K562 (cell line): ENCODE measurements around the gene RNASEH1. TPM values are rescaled to one million over a fixed set of nuclear protein-coding genes. Genes with fewer than 3 reads are reported as not detected.

Experiments used
- ATAC-seq: fragments of 200-7000 bp; cut with Tn5 transposase; 3 replicates; pipeline ENCODE4 v1.9.1; 2020; ENCODE audit warnings: moderate library complexity
- BruUV-seq: library from RNA; stranded (reverse); fragments of 400-500 nt; replicated peaks from 2 replicates; lab custom pipeline; 2021; lab: Mats Ljungman, UMichigan
- CTCF ChIA-PET: fragments of 300-600 bp; formaldehyde crosslinking; extraction: SDS; loops from one replicate; lab custom pipeline; 2021; ENCODE audit warnings: low intra/inter-chr PET ratio; lab: Yijun Ruan, JAX
- POLR2A ChIA-PET: fragments of 300-600, 350-650 bp; sonication (Branson Sonifier 250); formaldehyde crosslinking; extraction: SDS; loops from one replicate; lab custom pipeline; 2021; ENCODE audit warnings: antibody characterized with exemption, inconsistent platforms; lab: Yijun Ruan, JAX
- DNase-seq, 4 experiments: peaks; one replicate each; pipeline versions ENCODE4 v3.0.0 to v3.0.0-alpha.2; 2011 to 2018; ENCODE audit warnings: low spot score in 3 of 4, mixed read lengths in 3 of 4; ENCODE audit errors: extremely low read depth in 1 of 4
- FAIRE-seq: peaks from 2 replicates; lab custom pipeline; 2011; peaks lifted over from hg19 to GRCh38; lab: Jason Lieb, UNC
- H2AFZ ChIP-seq: 2 replicates; pipeline ENCODE4 v1.6.0; 2011; ENCODE audit warnings: low read depth, low read length, control low read depth, inconsistent platforms
- H3K27ac ChIP-seq: fragments of 200-600 bp; 3 replicates; pipeline ENCODE4 v1.8.0; 2011; ENCODE audit warnings: low read depth, mild to moderate bottlenecking, control low read depth, inconsistent platforms, low read length, moderate library complexity, mixed read lengths; ENCODE audit errors: extremely low read depth
- H3K27me3 ChIP-seq, 2 experiments: fragments of 300-600 bp in 1 of 2; 2 replicates in 1 of 2; 3 replicates in 1 of 2; pipeline versions ENCODE4 v1.6.0 to v1.8.0; 2011; ENCODE audit warnings: inconsistent platforms in 2 of 2, low read length in 2 of 2, mild to moderate bottlenecking in 1 of 2, mixed read lengths in 1 of 2, moderate library complexity in 1 of 2; ENCODE audit not compliant: control insufficient read depth in 2 of 2, insufficient read depth in 2 of 2
- H3K36me3 ChIP-seq: fragments of 300-600 bp; 3 replicates; pipeline ENCODE4 v1.8.0; 2011; ENCODE audit warnings: mild to moderate bottlenecking, low read length, inconsistent platforms; ENCODE audit not compliant: control insufficient read depth, insufficient read depth
- H3K4me1 ChIP-seq, 2 experiments: fragments of 200-600 bp in 1 of 2; replicated peaks in 1 of 2; 2 replicates in 1 of 2; 3 replicates in 1 of 2; pipeline versions ENCODE4 v1.5.1 to v1.8.0; 2011; ENCODE audit warnings: inconsistent platforms in 2 of 2, low read length in 2 of 2, mild to moderate bottlenecking in 1 of 2, mixed read lengths in 1 of 2, moderate library complexity in 1 of 2; ENCODE audit not compliant: control insufficient read depth in 2 of 2, insufficient read depth in 2 of 2
- H3K4me2 ChIP-seq: 2 replicates; pipeline ENCODE4 v1.6.1; 2011; ENCODE audit warnings: low read length, control low read depth, inconsistent platforms, mixed read lengths; ENCODE audit not compliant: insufficient read depth
- H3K4me3 ChIP-seq: fragments of 200-600 bp; sonication (generic), shearing (Covaris generic); 2 replicates; pipeline ENCODE4 v1.5.1; 2016; ENCODE audit warnings: control low read depth, inconsistent platforms
- H3K79me2 ChIP-seq: fragments of 200-600 bp; 3 replicates; pipeline ENCODE4 v1.8.0; 2011; ENCODE audit warnings: low read length, inconsistent platforms; ENCODE audit not compliant: control insufficient read depth, insufficient read depth
- H3K9ac ChIP-seq, 2 experiments: 2 replicates each; pipeline versions ENCODE4 v1.6.0 to v1.6.1; 2011; ENCODE audit warnings: low read depth in 2 of 2, low read length in 2 of 2, control low read depth in 1 of 2, inconsistent platforms in 1 of 2, mild to moderate bottlenecking in 1 of 2, mixed read lengths in 1 of 2; ENCODE audit not compliant: insufficient read depth in 1 of 2
- H3K9me1 ChIP-seq: one replicate; pipeline ENCODE4 v1.6.0; 2011; ENCODE audit warnings: inconsistent platforms, mild to moderate bottlenecking, low read length, moderate library complexity; ENCODE audit not compliant: control insufficient read depth, insufficient read depth
- H3K9me3 ChIP-seq: replicated peaks from 2 replicates; pipeline ENCODE4 v1.5.1; 2011; ENCODE audit warnings: low read depth, low read length, inconsistent platforms; ENCODE audit not compliant: control insufficient read depth, insufficient read depth
- H4K20me1 ChIP-seq: replicated peaks from 2 replicates; pipeline ENCODE4 v1.6.1; 2011; ENCODE audit warnings: low read length, inconsistent platforms, mixed read lengths; ENCODE audit not compliant: control insufficient read depth, insufficient read depth
- ARID1B ChIP-seq: fragments of 450-650 bp; IDR thresholded peaks from 2 replicates; pipeline ENCODE4 v1.6.1; 2016; ENCODE audit warnings: antibody characterized with exemption, mild to moderate bottlenecking, inconsistent platforms
- BRF1 ChIP-seq: IDR thresholded peaks from 3 replicates; pipeline ENCODE4 v1.6.1; 2011; ENCODE audit warnings: borderline replicate concordance, mild to moderate bottlenecking; ENCODE audit not compliant: insufficient read length; ENCODE audit errors: extremely low read depth
- CCAR2 ChIP-seq: fragments of 200-400 bp; formaldehyde crosslinking; IDR thresholded peaks from 2 replicates; pipeline ENCODE4 v1.6.1; 2017; ENCODE audit warnings: mild to moderate bottlenecking, low read depth, low read length
- CREB1 ChIP-seq, 2 experiments: sonication (generic) in 1 of 2; formaldehyde crosslinking in 1 of 2; IDR thresholded peaks; 2 replicates each; pipeline versions ENCODE4 v1.6.1 to v1.8.0; 2012 to 2022; ENCODE audit warnings: inconsistent platforms in 1 of 2, mild to moderate bottlenecking in 1 of 2, missing genetic modification reagents in 1 of 2, moderate library complexity in 1 of 2
- E2F1 ChIP-seq: sonication (generic); formaldehyde crosslinking; IDR thresholded peaks from 2 replicates; pipeline ENCODE4 v1.8.1; 2023; ENCODE audit warnings: mild to moderate bottlenecking, missing genetic modification reagents, moderate library complexity
- E2F3 ChIP-seq: fragments of 250-450 bp; sonication (Bioruptor Pico); IDR thresholded peaks from 2 replicates; pipeline ENCODE4 v1.4.0; 2020; ENCODE audit warnings: mild to moderate bottlenecking
- EP300 ChIP-seq: IDR thresholded peaks from 2 replicates; pipeline ENCODE4 v1.6.1; 2012; ENCODE audit warnings: low read length, improper control_type of control experiment
- ESRRA ChIP-seq: fragments of 450-650 bp; IDR thresholded peaks from 2 replicates; pipeline ENCODE4 v1.6.1; 2014; ENCODE audit warnings: low read depth, mild to moderate bottlenecking, moderate library complexity, borderline replicate concordance
- GABPB2 ChIP-seq: fragments of 250-450 bp; sonication (Bioruptor Pico); conservative IDR thresholded peaks from 2 replicates; pipeline ENCODE4 v1.5.1; 2021; ENCODE audit warnings: mild to moderate bottlenecking
- TAL1 ChIP-seq: fragments of 450-650 bp; IDR thresholded peaks from 2 replicates; pipeline ENCODE4 v1.6.1; 2016; ENCODE audit warnings: mild to moderate bottlenecking
- USF2 ChIP-seq: sonication (generic); formaldehyde crosslinking; IDR thresholded peaks from 2 replicates; pipeline ENCODE4 v1.5.0; 2020; ENCODE audit warnings: missing genetic modification reagents
- ZBTB11 ChIP-seq, 3 experiments: fragments of 200-800 bp in 1 of 3; fragments of 250-450 bp in 1 of 3; fragments of 450-650 bp in 1 of 3; sonication (Bioruptor Pico) in 1 of 3; sonication (Bioruptor generic) in 1 of 3; formaldehyde crosslinking in 1 of 3; IDR thresholded peaks; 2 replicates each; pipeline versions ENCODE4 v1.6.1 to v1.8.0; 2016 to 2022; ENCODE audit warnings: mild to moderate bottlenecking in 2 of 3, missing genetic modification characterization in 2 of 3, missing compliant biosample characterization in 1 of 3, moderate library complexity in 1 of 3
- ZBTB9 ChIP-seq: fragments of 450-650 bp; formaldehyde crosslinking; IDR thresholded peaks from 2 replicates; pipeline ENCODE4 v1.4.0; 2020; ENCODE audit warnings: mild to moderate bottlenecking, moderate library complexity
- ZNF197 ChIP-seq: fragments of 200-800 bp; sonication (Bioruptor generic); IDR thresholded peaks from 2 replicates; pipeline ENCODE4 v1.6.1; 2016; ENCODE audit warnings: low read depth, missing genetic modification characterization, missing compliant biosample characterization
- ZNF668 ChIP-seq: fragments of 250-450 bp; sonication (Bioruptor Pico); IDR thresholded peaks from 2 replicates; pipeline ENCODE4 v1.8.0; 2022; ENCODE audit warnings: mild to moderate bottlenecking, inconsistent platforms
- WGBS: fragments of 100-300 bp; shearing (Covaris generic); methylation state at CpG from one replicate; pipeline ENCODE4 v1.1.6; 2016; ENCODE audit warnings: low coverage, mixed read lengths; ENCODE audit not compliant: insufficient coverage; ENCODE audit errors: missing lambda C conversion rate; 5-methylcytosine and 5-hydroxymethylcytosine counted together
- in situ Hi-C: fragments of 300-500 bp; cut with MboI; formaldehyde crosslinking; loops from 4 replicates; pipeline ENCODE4 v1.15.0; 2018; ENCODE audit warnings: inconsistent platforms, mixed read lengths
- intact Hi-C: fragments of 100-400 bp; cut with micrococcal nuclease; formaldehyde crosslinking; loops from 2 replicates; pipeline ENCODE4 v1.14.2; 2022
- polyA plus RNA-seq, 8 experiments: library from polyadenylated mRNA; depleted of rRNA in 4 of 8; stranded (reverse) in 5 of 8; unstranded in 3 of 8; fragments of >200 nt; fragmentation: Nextera tagmentation in 2 of 8; fragmentation: Illumina TruSeq in 1 of 8; extraction: Ambion mirVana in 2 of 8; extraction: Trizol in 1 of 8; gene quantifications; 2 replicates each; pipeline versions ENCODE4 v1.2.1 to v1.2.3, GENCODE V29; 2011 to 2014; ENCODE audit warnings: inconsistent platforms in 1 of 8, missing spikeins in 1 of 8
- total RNA-seq, 7 experiments: library from RNA; depleted of rRNA in 6 of 7; stranded (reverse); fragments of >200 nt in 6 of 7; fragmentation: Illumina TruSeq in 2 of 7; extraction: Trizol in 2 of 7; gene quantifications; 2 replicates each; pipeline versions ENCODE4 v1.2.1 to v1.2.3, GENCODE V29; 2011 to 2021; ENCODE audit warnings: low replicate concordance in 1 of 7

Gene RNASEH1
- total and polyA plus RNA-seq, 9 of the 15 experiments (the other 6 are each of a cell fraction or from before 2014, with no cell fraction given): 25.7 to 47.5 (median 42.8) TPM

- no peak overlapping the region for H2AFZ ChIP-seq
- ChIA-PET CTCF (no interaction called here), POLR2A (interaction anchor here (0.8 kb wide), 1 partner anchor 14 kb away, joined by 3 read pairs; no protein-coding TSS in a partner anchor)
- intact Hi-C loops: no loop called here
- H3K79me2 ChIP-seq: peaks cover 1% of the 10 kb centered on the region; the same call in 1 of the 3 replicates
- in situ Hi-C loops: no loop called here
- no peaks in the 10 kb centered on the region for H3K27me3 ChIP-seq
- H3K4me1 ChIP-seq: peaks cover 12 to 18% of the 10 kb centered on the region in 2 experiments
- no peak for FAIRE-seq
- DNase-seq: no peak
- H3K9ac ChIP-seq: no peak overlapping the region
- no peaks in the 10 kb centered on the region for H3K9me3 ChIP-seq
- no peaks in the 10 kb centered on the region for H4K20me1 ChIP-seq
- 69% methylated on average over 6 of the region's 6 CpGs for WGBS
- H3K4me2 ChIP-seq: no peak overlapping the region
- no peaks in the 10 kb centered on the region for H3K9me1 ChIP-seq
- ATAC-seq: no peak
- H3K36me3 ChIP-seq: peaks cover 2% of the 10 kb centered on the region; the same call in 1 of the 3 replicates
- no TSS peak for BruUV-seq
- no peak overlapping the region for H3K27ac ChIP-seq
- no peak overlapping the region for H3K4me3 ChIP-seq
- TF ChIP-seq ZNF668 (CRISPR knock-in tag): no peak
- no peak for TF ChIP-seq ZNF197 (CRISPR knock-in tag)
- no peak for TF ChIP-seq ARID1B
- TF ChIP-seq USF2 (CRISPR knock-in tag): no peak
- no peak for TF ChIP-seq EP300
- no peak for TF ChIP-seq E2F3 (CRISPR knock-in tag)
- no peak for TF ChIP-seq CCAR2
- no peak for TF ChIP-seq BRF1
- no peak for TF ChIP-seq ZBTB11 (CRISPR knock-in tag; IDR thresholded peaks at IDR 0.05)
- TF ChIP-seq ESRRA: no peak
- TF ChIP-seq ZBTB9: no peak
- no peak for TF ChIP-seq CREB1 (IDR thresholded peaks at IDR 0.05)
- TF ChIP-seq CREB1 (CRISPR knock-in tag; IDR thresholded peaks at IDR 0.05): no peak
- TF ChIP-seq TAL1: no peak
- TF ChIP-seq GABPB2: no peak
- no peak for TF ChIP-seq E2F1 (CRISPR knock-in tag)
These were observed 7.0 kb upstream of the RNASEH1 start for GRCh38 chr2:3565117-3565516.
